ENCODE results near the gene SAMM50.
A peak's percentile ranks its signal among the peaks of the same experiment; 100 is the strongest.

The SAMM50 gene

GRCh38 chr22:43945632-43946383 lies 9.4 kb upstream of the SAMM50 start:
- DNase-seq, result peak; percentile 86 to 93 (median 88)

- peak in 2 of 4 experiments; percentile 12 for DNase-seq
These were observed 8.9 kb upstream of the SAMM50 start for GRCh38 chr22:43946384-43946667.

GRCh38 chr22:43948836-43949406 lies 6.3 kb upstream of the SAMM50 start:
- DNase-seq, result no peak

- DNase-seq, result no peak
These were observed 3.9 kb upstream of the SAMM50 start for GRCh38 chr22:43951391-43951790.

GRCh38 chr22:43951966-43952365 lies 3.3 kb upstream of the SAMM50 start:
- no peak for DNase-seq

- DNase-seq, result peak in 2 of 4 experiments; percentile 9 to 28
These were observed 1.1 kb upstream of the SAMM50 start for GRCh38 chr22:43953988-43954785.

- DNase-seq, result peak; percentile 26 to 52 (median 42)
These were observed 891 bp downstream of the SAMM50 start for GRCh38 chr22:43955883-43956782.

- no peak for DNase-seq
These were observed 1.7 kb downstream of the SAMM50 start for GRCh38 chr22:43956805-43957463.

GRCh38 chr22:43957871-43958270 lies 2.6 kb downstream of the SAMM50 start:
- DNase-seq, result no peak

- no peak for DNase-seq
These were observed 9.1 kb downstream of the SAMM50 start for GRCh38 chr22:43964314-43964857.

GRCh38 chr22:43967069-43967468 lies 11.8 kb downstream of the SAMM50 start:
- peak in 1 of 4 experiments; percentile 9 for DNase-seq

GRCh38 chr22:43968614-43969013 lies 13.4 kb downstream of the SAMM50 start:
- no peak for DNase-seq

- DNase-seq, result no peak
These were observed 14.0 kb downstream of the SAMM50 start for GRCh38 chr22:43969021-43969878.

- DNase-seq, result no peak
These were observed 14.9 kb downstream of the SAMM50 start for GRCh38 chr22:43969989-43970755.

GRCh38 chr22:43971112-43971511 lies 15.9 kb downstream of the SAMM50 start:
- no peak for DNase-seq

GRCh38 chr22:43972931-43973462 lies 17.8 kb downstream of the SAMM50 start:
- DNase-seq, result no peak

- no peak for DNase-seq
These were observed 18.8 kb downstream of the SAMM50 start for GRCh38 chr22:43974028-43974545.

- no peak for DNase-seq
These were observed 19.8 kb downstream of the SAMM50 start for GRCh38 chr22:43975041-43975440.

All from suppressor macrophage (primary cell).